ENCODE data around the gene HTRA1.

Gene HTRA1

GRCh38 chr10:122521011-122521410 lies 59.7 kb downstream of the HTRA1 start:
- DNase-seq: no peak

- DNase-seq: no peak
Measured at GRCh38 chr10:122524811-122525210, 63.5 kb downstream of the HTRA1 start.

- DNase-seq: no peak
Measured at GRCh38 chr10:122525788-122526187, 64.4 kb downstream of the HTRA1 start.

- no peak for DNase-seq
Measured at GRCh38 chr10:122526892-122527291, 65.5 kb downstream of the HTRA1 start.

- no peak for DNase-seq
Measured at GRCh38 chr10:122530177-122530576, 68.8 kb downstream of the HTRA1 start.

- DNase-seq: no peak
Measured at GRCh38 chr10:122531261-122531660, 69.9 kb downstream of the HTRA1 start.

- no peak for DNase-seq
Measured at GRCh38 chr10:122531939-122532338, 70.6 kb downstream of the HTRA1 start.

- DNase-seq: no peak
Measured at GRCh38 chr10:122532601-122533296, 71.4 kb downstream of the HTRA1 start.

- DNase-seq: no peak
Measured at GRCh38 chr10:122537545-122537944, 76.2 kb downstream of the HTRA1 start.

GRCh38 chr10:122541541-122542002 lies 80.2 kb downstream of the HTRA1 start:
- DNase-seq: no peak

- DNase-seq: no peak
Measured at GRCh38 chr10:122543676-122544445, 82.5 kb downstream of the HTRA1 start.

- no peak for DNase-seq
Measured at GRCh38 chr10:122544493-122544892, 83.1 kb downstream of the HTRA1 start.

GRCh38 chr10:122546242-122546641 lies 84.9 kb downstream of the HTRA1 start:
- DNase-seq: no peak

- DNase-seq: no peak
Measured at GRCh38 chr10:122548407-122549085, 87.2 kb downstream of the HTRA1 start.

GRCh38 chr10:122549636-122550035 lies 88.3 kb downstream of the HTRA1 start:
- peak; percentile 64 for DNase-seq

- DNase-seq: no peak
Measured at GRCh38 chr10:122550427-122550826, 89.1 kb downstream of the HTRA1 start.

GRCh38 chr10:122550983-122551382 lies 89.6 kb downstream of the HTRA1 start:
- DNase-seq: no peak

- no peak for DNase-seq
Measured at GRCh38 chr10:122551450-122551849, 90.1 kb downstream of the HTRA1 start.

- no peak for DNase-seq
Measured at GRCh38 chr10:122553341-122553740, 92.0 kb downstream of the HTRA1 start.

GRCh38 chr10:122554131-122555036 lies 93.0 kb downstream of the HTRA1 start:
- no peak for DNase-seq

- no peak for DNase-seq
Measured at GRCh38 chr10:122555442-122555841, 94.1 kb downstream of the HTRA1 start.

GRCh38 chr10:122557516-122557915 lies 96.2 kb downstream of the HTRA1 start:
- DNase-seq: no peak
